Measurements from ENCODE around the gene LRRC74A. TPM values are rescaled to one million over a fixed set of nuclear protein-coding genes. Genes with fewer than 3 reads are reported as not detected.

The LRRC74A gene
- total and polyA plus RNA-seq, 2 donors (not counting 3 experiments of a cell fraction or from before 2014, with no cell fraction given), result not detected

GRCh38 chr14:76780360-76780759 is 45.8 kb upstream of the LRRC74A start:
- Histone ChIP-seq H4K20me1 (replicated peaks; ENCODE audit: control insufficient read depth, extremely low read depth, insufficient read depth, low read length) (no peaks in the 10 kb centered on the region), H3K36me3 (ENCODE audit: control insufficient read depth in 2 of 2, extremely low read depth in 1 of 2, insufficient read depth in 2 of 2, low read length in 2 of 2) (peaks cover 2 to 36% of the 10 kb centered on the region in 2 experiments), H3K9me1 (replicated peaks; ENCODE audit: control insufficient read depth, extremely low read depth, insufficient read depth, low read length) (no peaks in the 10 kb centered on the region), H3K4me3 (replicated peaks in 1 of 3; ENCODE audit: insufficient read depth in 1 of 3, low read depth in 1 of 3, low read length in 3 of 3) (no peak overlapping the region), H3K27me3 (ENCODE audit: control insufficient read depth in 2 of 2, insufficient read depth in 2 of 2, low read length in 2 of 2) (no peaks in the 10 kb centered on the region), H3K4me2 (ENCODE audit: insufficient read depth, low read length) (no peak overlapping the region), H3K4me1 (ENCODE audit: control insufficient read depth, extremely low read depth, insufficient read depth, low read length) (no peaks in the 10 kb centered on the region), H3K9me3 (replicated peaks; ENCODE audit: control insufficient read depth, insufficient read depth, low read length) (no peaks in the 10 kb centered on the region), H3K9ac (replicated peaks; ENCODE audit: extremely low read depth, insufficient read depth, low read length) (no peak overlapping the region), H3K79me2 (ENCODE audit: control insufficient read depth, insufficient read depth, low read length) (no peaks in the 10 kb centered on the region), H2AFZ (ENCODE audit: low read depth, low read length) (no peak overlapping the region), H3K27ac (ENCODE audit: insufficient read depth, low read depth, low read length) (no peak overlapping the region)
- intact Hi-C loops (cut with micrococcal nuclease) (no loop called here), dilution Hi-C loops (cut with MboI; ENCODE audit: extremely low pct_ligation_motif_present, low sequenced_read_pairs) (no loop called here)
- BruUV-seq (replicated peaks), result no TSS peak
- CTCF ChIA-PET, result interaction anchor here (1.6 to 15.4 kb wide), 3 partner anchors 10 to 67 kb away, joined by 4 to 557 read pairs (median 7); no protein-coding TSS in a partner anchor
- DNase-seq (ENCODE audit: low read depth, low spot score), result no peak
- no peak for FAIRE-seq
- TF ChIP-seq GATA2 (IDR thresholded peaks at IDR 0.05; ENCODE audit: insufficient read depth, insufficient read length, low read depth, low read length), result no peak
- TF ChIP-seq FOS (IDR thresholded peaks at IDR 0.05; ENCODE audit: borderline replicate concordance, insufficient read depth, low read length), result no peak
- TF ChIP-seq POLR2AphosphoS5 (IDR thresholded peaks at IDR 0.05; ENCODE audit: insufficient read depth, low read depth, low read length), result no peak
- no peak for TF ChIP-seq POLR2A (IDR thresholded peaks at IDR 0.05; ENCODE audit: low read depth, low read length)
- TF ChIP-seq JUN (IDR thresholded peaks at IDR 0.05; ENCODE audit: borderline replicate concordance, insufficient read depth, insufficient read length, low read depth), result no peak
- no peak for TF ChIP-seq CTCF (IDR thresholded peaks at IDR 0.05; ENCODE audit: extremely low read depth in 1 of 2, insufficient read depth in 1 of 2, low read depth in 1 of 2, low read length in 2 of 2)
- no peak for TF ChIP-seq EZH2 (IDR thresholded peaks at IDR 0.05; ENCODE audit: borderline replicate concordance, low read depth, low read length, severe bottlenecking)
- no peak for TF ChIP-seq MAX (IDR thresholded peaks at IDR 0.05; ENCODE audit: insufficient read depth, insufficient read length)
- TF ChIP-seq MYC (IDR thresholded peaks at IDR 0.05; ENCODE audit: low read depth, low read length), result no peak
- POLR2A ChIA-PET, result no interaction called here

Data from endothelial cell of umbilical vein (primary cell).